GM18526 (cell line): ENCODE data around the gene DPF3.

Experiments
- POLR2A ChIP-seq: IDR thresholded peaks from 3 replicates; pipeline ENCODE4 v1.6.1; 2011; ENCODE audit not compliant: insufficient read length; ENCODE audit errors: extremely low read depth

DPF3 gene

DNA sequence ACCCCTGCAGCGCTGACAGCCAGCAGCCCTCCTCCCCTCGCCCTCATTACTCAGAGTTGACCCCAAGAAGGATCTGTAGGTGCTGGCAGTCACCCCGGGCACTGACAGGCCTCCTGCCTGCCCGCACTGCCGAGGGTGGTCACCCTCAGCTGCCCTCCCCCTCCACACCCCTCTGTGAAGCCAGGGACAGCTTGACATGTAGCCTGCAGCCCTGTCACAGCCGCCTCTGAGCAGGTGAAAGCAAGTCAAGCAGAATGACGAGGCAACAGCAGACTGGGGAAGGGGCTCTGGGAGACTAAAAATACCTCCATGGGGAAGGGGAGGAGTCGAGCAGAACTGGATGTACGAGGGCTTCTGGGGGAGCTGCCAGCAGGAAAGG is 178.1 kb downstream of the DPF3 start:
- TF ChIP-seq POLR2A: no peak

DNA sequence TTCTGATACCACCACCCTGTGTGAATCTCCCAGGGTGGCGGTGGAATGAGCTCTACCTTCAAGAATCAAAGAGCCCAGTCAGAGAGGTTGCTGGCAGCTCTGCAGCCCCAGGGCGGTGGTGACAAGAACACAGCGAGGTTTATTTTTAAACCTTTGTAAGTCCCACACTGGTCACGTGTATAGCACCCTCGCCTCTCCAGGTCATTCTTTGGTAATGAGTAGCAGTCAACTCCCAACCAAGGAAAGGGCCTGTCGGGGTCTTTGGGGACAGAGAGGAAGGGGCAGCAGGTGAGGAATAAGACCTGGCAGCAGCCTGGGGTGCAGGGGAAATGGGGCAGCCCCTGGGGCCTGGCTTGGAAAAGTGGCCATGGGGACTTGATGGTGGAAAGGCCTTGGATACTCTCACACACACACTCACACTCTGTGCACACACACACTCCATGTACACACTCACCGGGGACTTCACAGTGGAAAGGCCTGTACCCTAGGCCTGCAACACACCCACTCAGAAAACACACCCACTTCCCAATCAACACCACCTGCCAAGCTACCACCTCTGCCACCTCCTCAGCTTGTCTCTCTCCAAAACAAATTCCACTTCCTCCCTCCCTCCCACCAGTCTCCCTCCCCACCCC is 178.6 kb downstream of the DPF3 start:
- no peak for TF ChIP-seq POLR2A

DNA sequence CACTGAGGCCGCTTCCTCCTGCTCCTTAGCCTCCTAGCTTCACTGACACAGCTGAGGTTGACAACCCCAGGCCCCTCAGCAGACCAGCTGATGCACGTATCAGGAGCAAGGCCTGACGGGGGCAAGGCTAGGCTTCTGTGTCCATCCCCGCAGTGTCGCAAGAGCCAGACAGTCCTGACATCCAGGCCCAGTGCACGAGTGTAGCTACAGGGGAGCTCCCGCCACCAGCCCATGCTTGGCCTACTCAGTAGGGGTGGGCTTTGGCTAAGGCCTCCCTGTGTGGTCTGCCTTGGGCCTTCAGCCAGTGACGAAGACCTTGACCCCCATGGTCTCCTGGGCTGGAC is 179.1 kb downstream of the DPF3 start:
- TF ChIP-seq POLR2A: no peak

DNA sequence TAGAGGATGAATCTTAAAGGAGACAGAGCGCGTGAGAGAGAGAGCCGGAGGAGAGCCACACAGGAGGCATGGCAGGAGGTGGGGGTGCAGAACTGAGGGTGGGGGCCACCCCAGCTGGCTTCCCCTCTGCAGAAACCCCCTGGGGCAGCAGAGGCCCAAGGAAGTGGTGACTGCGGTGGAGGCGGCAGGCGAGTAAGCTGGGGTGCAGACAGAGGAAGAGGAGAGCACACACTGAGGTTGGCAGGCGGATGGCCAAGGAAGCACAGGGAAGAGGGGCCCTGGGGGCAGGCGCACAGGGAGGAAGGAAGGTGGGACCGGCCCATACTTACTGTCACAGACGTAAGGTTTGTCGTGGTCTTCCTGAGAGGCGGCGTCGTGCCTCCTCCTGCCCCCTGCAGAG is 179.8 kb downstream of the DPF3 start:
- no peak for TF ChIP-seq POLR2A

DNA sequence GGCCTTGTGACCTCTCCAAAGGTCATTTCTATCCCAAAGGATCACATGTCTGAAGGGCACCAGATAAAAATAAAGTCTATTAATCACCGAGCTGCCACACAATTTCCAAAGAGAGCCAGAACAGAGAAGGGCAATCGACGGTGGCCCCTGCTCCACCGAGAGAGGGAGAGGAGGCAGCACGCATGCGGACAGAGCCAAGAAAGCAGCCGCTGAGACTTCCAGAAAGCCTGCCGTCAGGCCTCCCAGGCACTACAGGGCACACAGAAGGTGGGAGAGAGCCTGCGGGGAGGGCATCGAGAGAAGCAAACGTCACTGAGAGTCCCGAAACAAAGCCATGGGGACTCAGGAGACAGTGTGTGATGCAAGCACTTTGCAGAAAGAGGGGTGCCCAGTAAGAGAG is 182.0 kb downstream of the DPF3 start:
- TF ChIP-seq POLR2A: no peak

DNA sequence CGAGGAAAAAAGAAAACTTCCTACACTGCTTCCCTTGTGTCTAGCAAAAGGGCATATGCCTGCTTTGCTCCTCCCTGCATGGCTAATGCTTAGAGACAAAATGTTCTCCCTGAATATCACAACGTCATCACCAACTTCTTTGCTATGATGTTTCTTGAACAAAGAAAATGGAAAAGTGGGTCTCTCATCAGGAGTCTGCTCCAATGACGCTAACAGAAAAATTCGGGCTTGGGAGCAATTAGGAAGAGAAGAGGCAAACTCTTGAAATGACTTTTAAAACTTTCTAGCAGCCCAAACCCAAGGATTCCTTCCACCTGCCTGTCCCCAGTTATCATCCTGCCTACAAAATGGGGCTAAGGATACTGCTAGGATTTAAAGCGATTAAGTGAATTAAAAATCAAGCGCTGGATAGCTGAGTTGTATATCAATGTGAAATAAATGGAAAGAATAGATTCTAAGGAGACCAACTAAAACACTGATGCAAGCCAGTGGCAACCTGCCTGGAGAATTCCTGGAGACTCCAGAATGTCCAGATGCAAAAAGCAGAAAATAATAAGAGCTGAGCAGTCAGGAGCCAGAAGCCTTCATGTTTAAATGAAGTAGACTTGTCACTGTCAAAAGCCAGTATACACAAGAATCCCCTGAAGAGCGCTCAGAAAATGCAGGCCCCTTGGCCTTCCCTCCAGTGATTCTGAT is 183.8 kb downstream of the DPF3 start:
- TF ChIP-seq POLR2A: no peak

DNA sequence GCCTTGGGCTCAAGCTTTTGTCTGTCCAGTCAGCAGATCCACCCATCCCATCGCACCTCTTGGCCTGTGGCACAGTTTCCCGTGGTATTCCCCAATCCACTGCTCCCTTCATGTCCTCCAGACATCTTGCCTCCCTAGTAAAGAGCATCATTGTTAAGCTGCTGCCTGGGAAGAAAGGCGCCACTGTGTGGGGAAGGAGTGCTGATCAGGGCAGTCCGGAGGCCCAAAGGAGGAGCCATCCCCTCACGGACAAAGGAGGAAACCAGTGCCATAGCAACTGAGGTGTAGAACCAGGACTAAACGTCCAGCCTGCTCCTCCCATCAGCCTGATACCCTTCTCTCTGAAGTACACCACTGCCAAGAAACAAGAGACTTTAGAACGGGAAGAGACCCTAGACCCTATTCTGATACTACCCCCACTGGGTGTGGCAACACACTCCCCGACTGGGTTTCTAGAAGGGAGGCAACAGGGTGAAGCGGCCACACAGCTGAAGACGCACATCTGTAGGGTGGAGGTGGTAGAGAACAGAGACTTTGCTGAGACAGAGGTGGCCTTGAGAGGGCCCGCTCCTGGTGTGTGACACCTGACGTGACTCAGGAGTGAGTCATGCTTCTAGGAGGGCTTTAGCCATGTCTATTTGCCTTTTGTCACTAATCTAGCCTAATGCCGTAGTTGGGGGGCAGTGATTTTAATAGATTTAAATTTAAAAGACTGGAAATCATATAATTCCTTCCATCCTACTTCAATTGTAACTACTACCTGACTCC is 185.0 kb downstream of the DPF3 start:
- no peak for TF ChIP-seq POLR2A

DNA sequence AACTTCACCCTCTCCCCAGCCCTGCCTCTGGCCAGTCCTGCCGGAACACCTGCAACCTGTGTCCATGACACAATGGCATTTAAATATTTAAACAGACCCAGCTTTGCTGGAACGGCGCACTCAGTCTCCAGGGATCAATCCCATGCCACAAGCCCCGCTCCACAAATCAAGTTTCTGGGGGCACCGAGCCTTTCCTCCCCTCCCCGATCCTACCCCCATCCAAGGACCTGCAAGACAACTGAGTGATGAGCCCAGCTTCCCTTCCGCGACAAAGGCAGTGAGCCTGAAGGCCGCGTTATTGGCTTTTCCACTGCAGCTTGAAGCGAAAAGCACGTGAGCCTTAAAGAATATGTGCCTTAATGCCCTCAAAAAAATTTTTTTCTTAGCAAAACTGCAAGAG is 185.7 kb downstream of the DPF3 start:
- no peak for TF ChIP-seq POLR2A

DNA sequence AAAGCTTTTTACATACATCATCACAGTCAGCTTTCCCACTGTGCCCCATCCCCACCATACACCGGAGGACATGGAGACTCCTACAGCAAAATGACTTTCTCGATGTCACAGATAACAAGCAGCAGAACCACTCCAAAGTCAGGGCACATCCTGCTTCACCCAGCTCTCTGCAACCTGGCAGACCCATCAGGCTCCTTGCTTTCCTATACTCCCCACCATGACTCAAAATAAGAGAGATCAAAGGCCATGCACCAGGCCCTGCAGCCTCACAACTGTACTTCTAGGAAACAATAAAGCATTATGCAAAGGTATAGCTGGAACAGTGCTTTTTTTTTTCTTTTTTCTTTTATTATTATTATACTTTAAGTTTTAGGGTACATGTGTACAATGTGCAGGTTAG is 187.4 kb downstream of the DPF3 start:
- TF ChIP-seq POLR2A: no peak

DNA sequence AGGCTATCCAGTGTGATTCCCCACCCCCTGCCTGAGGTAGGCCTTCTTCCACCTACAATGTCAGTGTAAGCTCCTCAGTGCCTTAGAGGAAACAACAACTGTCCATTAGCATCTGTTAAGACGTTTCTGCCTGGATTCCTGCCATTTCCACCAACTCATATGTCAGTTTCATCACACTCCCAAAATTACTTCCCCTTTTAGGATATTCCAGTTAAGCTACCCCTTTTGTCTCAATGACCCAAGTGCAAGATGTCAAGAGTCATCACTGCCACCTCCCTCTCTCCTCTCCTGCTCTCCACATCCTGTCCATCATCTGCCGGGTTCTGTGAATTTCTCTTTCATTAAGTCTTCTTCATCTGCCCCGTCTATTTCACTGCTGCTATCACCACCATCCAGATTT is 189.4 kb downstream of the DPF3 start:
- no peak for TF ChIP-seq POLR2A

DNA sequence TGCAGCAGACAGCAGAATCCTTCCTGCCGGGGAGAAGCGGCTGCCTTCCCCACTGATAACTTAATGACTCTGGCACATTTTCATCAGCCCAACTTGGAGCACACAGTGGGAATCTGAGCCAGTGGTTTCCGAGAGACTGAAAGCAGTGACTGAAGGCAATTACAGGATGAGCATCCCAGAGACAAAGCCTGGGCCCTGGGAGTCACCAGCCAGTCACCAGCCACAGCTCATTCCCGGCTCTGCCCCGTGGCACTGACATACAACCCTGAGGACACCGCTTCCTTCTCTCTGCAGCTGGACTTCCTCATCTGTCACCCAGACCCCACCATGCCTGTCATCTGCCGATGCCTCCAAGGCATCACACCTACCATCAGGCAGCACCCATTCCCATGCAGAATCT is 192.3 kb downstream of the DPF3 start:
- TF ChIP-seq POLR2A: no peak

DNA sequence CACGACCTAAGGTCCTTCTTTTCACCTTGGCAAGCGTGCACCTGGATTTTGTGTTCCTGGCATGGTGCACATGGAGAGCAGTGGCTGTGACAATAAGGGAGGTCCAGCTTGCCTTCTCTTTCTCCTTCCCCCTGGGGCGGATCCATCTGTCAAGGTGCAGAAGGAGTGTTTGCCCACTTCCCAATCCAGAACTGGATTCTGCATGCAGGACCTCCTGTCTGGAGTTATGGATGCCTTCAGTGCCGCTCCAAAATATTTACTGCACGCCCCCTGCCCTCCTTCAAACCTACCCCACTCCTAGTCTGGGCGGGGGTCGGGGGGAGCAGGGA is 192.7 kb downstream of the DPF3 start:
- no peak for TF ChIP-seq POLR2A

DNA sequence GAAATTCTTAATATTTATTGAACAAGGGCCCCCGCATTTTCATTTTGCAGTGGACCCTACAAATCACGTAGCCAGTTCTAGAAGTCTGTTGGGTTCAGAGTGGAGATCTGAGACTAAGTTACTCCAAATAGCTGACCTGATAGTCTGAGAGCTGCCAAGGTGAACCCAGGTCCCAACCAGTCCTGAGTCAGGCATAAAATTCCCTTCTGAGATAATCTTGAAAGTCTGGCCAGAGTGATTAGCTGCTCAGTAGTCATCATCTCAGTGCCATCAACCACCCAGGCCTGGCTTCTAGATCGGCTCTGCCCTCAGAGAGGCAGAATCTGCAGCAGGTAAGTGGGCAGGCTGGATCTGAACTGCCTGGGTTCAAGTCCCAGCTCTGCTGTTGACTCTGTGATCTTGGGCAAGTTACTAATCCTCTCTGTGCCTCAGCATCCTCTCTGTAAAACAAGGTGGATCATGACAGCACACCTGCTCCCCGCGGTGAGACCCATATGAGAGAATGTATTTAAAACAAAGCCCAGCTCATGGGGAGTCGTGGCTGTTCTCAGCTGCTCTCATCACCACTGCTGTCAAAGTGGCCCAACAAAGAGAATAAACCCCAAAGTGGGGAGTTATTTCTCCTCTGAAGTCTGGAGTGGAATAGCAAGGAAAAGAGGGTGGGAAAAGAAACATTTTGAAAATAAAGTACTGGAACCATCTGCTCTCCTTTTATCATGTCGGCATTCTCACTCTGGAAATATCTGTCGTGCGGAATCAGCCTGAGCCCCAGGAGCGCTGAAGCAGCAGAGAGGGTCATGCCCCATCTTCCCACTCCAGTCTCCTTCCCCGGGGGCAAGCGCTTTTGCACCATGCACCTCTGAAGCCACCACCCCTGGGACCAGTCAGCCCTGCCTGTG is 193.3 kb downstream of the DPF3 start:
- TF ChIP-seq POLR2A: no peak

DNA sequence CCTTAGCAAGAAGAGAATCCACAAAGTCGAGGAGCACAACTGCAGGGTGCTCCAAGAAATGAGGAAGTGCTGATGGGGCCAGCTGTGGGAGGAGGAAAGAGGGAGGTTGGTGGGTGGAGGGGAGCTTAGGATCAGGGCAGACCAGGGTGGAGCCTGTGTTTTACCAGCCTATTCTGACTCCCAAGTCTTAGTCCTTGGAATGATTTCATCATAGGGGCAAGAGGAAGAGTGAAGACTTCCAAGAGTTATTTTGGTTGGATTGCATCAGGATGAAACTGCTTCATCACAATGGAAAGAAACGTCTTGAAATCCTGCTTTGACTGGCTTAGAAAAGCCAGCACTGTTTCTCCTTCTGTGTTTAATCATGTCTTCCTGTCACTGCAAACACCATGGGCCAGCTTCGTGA is 194.0 kb downstream of the DPF3 start:
- no peak for TF ChIP-seq POLR2A

DNA sequence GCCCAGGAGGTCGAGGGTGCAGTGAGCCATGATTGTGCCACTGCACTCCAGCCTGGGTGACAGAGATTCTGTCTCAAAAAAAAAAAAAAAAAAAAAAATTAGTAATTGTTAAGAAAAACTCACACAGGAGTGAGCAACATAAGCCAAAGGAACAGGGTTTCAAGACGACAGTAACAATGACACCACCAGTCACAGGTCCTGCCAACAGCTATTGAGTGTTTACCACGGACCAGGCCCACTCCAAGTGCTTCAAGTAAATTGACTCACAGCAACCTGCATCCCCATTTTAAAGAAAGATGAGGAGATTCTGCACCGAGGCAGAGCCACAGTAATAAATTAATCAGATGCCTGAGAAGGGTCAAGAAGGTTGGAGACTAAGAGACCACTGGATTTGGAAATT is 194.5 kb downstream of the DPF3 start:
- TF ChIP-seq POLR2A: no peak

DNA sequence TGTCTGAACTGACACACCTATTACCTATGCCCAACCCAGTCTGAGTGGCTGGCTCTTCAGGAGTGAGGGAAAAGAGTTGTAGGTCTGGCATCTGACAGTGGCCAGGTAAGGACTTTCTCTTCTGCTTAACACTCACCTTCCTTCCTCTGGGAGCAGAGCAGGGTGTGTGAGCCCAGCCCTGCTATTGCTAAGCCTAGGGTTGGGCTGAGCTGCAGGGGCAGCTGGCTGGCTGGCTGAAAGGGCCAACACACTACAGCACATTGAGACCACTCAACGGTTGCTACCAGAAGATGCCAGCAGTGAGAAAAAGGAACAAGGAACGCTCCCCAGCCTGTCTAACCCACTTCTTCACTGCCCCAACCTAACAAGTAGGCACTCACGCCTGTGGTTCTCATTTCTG is 201.2 kb downstream of the DPF3 start:
- TF ChIP-seq POLR2A: no peak
